Measurements from ENCODE around the gene PMFBP1. TPM values are rescaled to one million over a fixed set of nuclear protein-coding genes. Genes with fewer than 3 reads are reported as not detected.

Gene PMFBP1
- total RNA-seq, 2 donors from 2014 or later, result 0.21 to 1.4 TPM

DNA sequence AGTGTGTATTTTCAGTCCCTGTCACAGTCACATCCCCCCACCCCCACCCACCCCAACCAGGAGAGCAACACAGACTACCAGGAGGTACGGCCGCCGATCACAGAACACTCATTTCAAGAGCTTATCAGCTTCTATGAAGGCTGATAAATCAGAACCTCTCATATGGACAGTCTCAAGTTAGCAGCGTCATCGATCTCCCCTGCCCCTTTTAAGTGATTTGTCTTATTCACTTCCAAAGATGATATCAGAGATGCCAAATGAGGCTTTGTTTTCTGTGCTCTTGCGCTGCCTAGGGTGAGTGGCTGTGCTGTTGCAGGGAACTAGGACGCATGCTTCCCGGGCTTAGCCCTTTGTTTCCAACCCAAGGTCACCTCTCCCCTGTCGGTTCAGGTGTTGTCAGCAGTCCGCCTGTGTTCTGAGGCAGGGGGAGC, 26.8 kb upstream of the PMFBP1 start:
- Histone ChIP-seq H3K36me3 (no peaks in the 10 kb centered on the region), H3K4me3 (no peak overlapping the region)

GRCh38 chr16:72198021-72198711, 26.2 kb upstream of the PMFBP1 start:
- no peaks in the 10 kb centered on the region for H3K9me3 ChIP-seq
- ATAC-seq (ENCODE audit: insufficient number of reproducible peaks, low FRiP score, low read depth) (no peak), DNase-seq (ENCODE audit: low spot score) (no peak)
- H3K4me3 ChIP-seq, result no peak overlapping the region
- peaks cover 6 to 7% of the 10 kb centered on the region in 2 donors for H3K4me1 ChIP-seq (ENCODE audit: control insufficient read depth in 1 of 2, low read depth in 2 of 2)
- H3K36me3 ChIP-seq, result no peaks in the 10 kb centered on the region
- H3K27me3 ChIP-seq (replicated peaks; ENCODE audit: insufficient read depth), result no peaks in the 10 kb centered on the region
- TF ChIP-seq, protein P1, sequence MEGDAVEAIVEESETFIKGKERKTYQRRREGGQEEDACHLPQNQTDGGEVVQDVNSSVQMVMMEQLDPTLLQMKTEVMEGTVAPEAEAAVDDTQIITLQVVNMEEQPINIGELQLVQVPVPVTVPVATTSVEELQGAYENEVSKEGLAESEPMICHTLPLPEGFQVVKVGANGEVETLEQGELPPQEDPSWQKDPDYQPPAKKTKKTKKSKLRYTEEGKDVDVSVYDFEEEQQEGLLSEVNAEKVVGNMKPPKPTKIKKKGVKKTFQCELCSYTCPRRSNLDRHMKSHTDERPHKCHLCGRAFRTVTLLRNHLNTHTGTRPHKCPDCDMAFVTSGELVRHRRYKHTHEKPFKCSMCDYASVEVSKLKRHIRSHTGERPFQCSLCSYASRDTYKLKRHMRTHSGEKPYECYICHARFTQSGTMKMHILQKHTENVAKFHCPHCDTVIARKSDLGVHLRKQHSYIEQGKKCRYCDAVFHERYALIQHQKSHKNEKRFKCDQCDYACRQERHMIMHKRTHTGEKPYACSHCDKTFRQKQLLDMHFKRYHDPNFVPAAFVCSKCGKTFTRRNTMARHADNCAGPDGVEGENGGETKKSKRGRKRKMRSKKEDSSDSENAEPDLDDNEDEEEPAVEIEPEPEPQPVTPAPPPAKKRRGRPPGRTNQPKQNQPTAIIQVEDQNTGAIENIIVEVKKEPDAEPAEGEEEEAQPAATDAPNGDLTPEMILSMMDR (IDR thresholded peaks at IDR 0.05), result no peak
- no peak overlapping the region for H3K27ac ChIP-seq

More for the DNA sequence above, 26.8 kb upstream of the PMFBP1 start:
- DNase-seq (ENCODE audit: low spot score) (no peak), ATAC-seq (ENCODE audit: insufficient number of reproducible peaks, low FRiP score, low read depth) (no peak)
- no peak overlapping the region for H3K27ac ChIP-seq
- H3K27me3 ChIP-seq (replicated peaks; ENCODE audit: insufficient read depth), result no peaks in the 10 kb centered on the region
- H3K9me3 ChIP-seq, result no peaks in the 10 kb centered on the region
- TF ChIP-seq, protein P1 (IDR thresholded peaks at IDR 0.05), result no peak
- peaks cover 6 to 8% of the 10 kb centered on the region in 2 donors for H3K4me1 ChIP-seq (ENCODE audit: control insufficient read depth in 1 of 2, low read depth in 2 of 2)

DNA sequence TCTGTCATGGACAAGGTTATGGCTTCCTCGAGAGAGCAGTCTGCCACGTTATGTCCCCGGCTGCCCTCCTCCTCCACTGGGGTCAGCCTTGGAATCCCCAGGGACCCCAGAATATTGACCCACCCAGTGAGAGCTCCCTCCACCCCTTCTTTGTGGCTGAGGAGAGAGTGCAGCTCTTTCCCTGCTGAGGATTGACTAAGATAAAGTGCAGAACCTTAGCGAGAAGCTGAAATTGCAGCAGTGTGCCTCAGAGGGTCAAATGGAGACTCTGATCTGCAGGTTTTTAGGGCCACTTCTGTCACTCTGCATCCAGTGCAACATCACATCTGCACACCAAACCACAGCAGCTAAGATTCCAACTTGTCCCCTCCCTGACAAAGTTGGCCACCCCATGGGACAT, 25.6 kb upstream of the PMFBP1 start:
- ATAC-seq (ENCODE audit: insufficient number of reproducible peaks, low FRiP score, low read depth), result no peak
- H3K9me3 ChIP-seq, result no peaks in the 10 kb centered on the region
- no peak for DNase-seq (ENCODE audit: low spot score)
- H3K27me3 ChIP-seq (replicated peaks; ENCODE audit: insufficient read depth), result no peaks in the 10 kb centered on the region
- TF ChIP-seq, protein P1 (IDR thresholded peaks at IDR 0.05), result no peak
- no peak overlapping the region for H3K27ac ChIP-seq
- no peak overlapping the region for H3K4me3 ChIP-seq
- no peaks in the 10 kb centered on the region for H3K36me3 ChIP-seq
- peaks cover 6 to 7% of the 10 kb centered on the region in 2 donors for H3K4me1 ChIP-seq (ENCODE audit: control insufficient read depth in 1 of 2, low read depth in 2 of 2)

DNA sequence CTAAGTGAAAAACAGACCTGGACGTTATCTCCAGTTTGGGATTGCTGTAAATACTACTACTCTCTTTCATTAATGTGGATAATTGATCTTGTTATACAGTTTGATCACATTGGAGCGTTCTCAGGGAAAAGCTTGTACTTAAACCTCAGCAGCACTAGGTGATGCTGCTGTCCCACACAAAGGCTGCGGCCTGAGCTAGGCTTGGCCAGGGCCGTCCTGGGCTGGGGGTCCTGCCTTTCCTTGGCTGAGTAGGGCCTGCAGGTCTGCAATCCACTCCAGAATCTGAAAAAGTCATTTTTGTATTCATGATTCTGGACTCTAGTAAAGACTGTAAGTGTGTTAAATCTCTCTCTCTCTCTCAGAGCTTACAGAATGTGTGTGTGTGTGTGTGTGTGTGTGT, 23.7 kb upstream of the PMFBP1 start:
- no peak for ATAC-seq (ENCODE audit: insufficient number of reproducible peaks, low FRiP score, low read depth)
- Histone ChIP-seq H3K9me3 (no peaks in the 10 kb centered on the region), H3K4me1 (ENCODE audit: control insufficient read depth in 1 of 2, low read depth in 2 of 2) (peaks cover 11 to 13% of the 10 kb centered on the region in 2 donors), H3K27ac (no peak overlapping the region), H3K27me3 (replicated peaks; ENCODE audit: insufficient read depth) (no peaks in the 10 kb centered on the region), H3K36me3 (no peaks in the 10 kb centered on the region), H3K4me3 (no peak overlapping the region)
- TF ChIP-seq, protein P1 (IDR thresholded peaks at IDR 0.05), result no peak
- no peak for DNase-seq (ENCODE audit: low spot score)

DNA sequence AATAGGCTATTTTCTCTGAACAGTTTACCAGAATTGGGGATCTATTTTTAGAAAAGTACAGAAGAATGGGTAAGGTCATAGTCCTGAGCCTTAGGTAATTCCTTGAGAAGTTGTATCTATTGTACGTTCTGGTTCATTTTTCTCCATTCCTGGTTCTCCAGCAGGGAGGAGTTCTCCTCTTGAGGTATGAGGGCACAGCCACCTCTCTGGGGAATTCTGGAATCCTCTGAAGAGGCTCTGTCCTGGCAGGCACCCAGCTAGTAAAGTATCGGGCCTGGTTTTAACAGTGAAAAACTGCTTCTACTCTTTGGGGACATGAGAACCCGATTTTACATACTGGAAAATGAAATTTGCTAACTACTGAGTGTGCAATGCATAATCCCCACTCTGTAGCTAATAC, 19.6 kb upstream of the PMFBP1 start:
- peaks cover 10 to 11% of the 10 kb centered on the region in 2 donors for H3K4me1 ChIP-seq (ENCODE audit: control insufficient read depth in 1 of 2, low read depth in 2 of 2)
- ATAC-seq (ENCODE audit: insufficient number of reproducible peaks, low FRiP score, low read depth), result no peak
- H3K4me3 ChIP-seq, result no peak overlapping the region
- no peak for DNase-seq (ENCODE audit: low spot score)
- no peaks in the 10 kb centered on the region for H3K27me3 ChIP-seq (replicated peaks; ENCODE audit: insufficient read depth)
- no peaks in the 10 kb centered on the region for H3K9me3 ChIP-seq
- no peaks in the 10 kb centered on the region for H3K36me3 ChIP-seq
- no peak overlapping the region for H3K27ac ChIP-seq
- TF ChIP-seq, protein P1 (IDR thresholded peaks at IDR 0.05), result no peak

All from thoracic aorta (tissue), 2 donors.